ENCODE results near the gene SRPRB.
A peak's percentile ranks its signal among the peaks of the same experiment; 100 is the strongest.

DNA sequence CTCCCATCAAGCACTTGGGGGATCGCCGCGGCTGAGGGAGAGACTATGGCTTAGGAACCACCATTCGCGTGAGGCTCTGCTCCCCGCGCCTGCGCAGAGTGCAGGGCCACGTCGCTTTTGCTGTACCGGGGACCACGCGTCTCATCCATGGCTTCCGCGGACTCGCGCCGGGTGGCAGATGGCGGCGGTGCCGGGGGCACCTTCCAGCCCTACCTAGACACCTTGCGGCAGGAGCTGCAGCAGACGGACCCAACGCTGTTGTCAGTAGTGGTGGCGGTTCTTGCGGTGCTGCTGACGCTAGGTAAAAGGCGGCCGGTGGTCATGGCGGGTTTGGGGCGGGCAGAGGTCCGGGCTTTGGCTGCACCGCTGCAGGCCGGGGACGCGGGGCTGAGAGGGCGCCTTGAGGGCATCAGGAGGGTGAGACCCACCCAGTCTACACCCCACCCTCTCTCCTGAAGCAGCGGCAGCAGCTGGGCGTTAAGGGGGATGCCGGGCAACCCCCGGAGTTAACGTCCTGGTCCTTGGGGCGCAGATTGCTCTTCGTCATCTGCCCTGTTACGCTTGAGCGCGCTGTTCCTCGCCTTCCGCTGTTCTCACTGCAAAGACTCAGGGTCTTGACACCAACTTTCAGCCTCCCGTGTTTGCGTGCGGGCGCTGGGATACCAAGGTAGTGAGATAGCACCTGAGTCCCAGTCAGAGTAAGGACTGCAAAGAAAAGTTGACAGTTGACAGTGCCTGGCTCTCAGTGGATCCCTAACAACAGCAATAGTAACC, at the start of gene SRPRB:
- TF ChIP-seq, protein P1, sequence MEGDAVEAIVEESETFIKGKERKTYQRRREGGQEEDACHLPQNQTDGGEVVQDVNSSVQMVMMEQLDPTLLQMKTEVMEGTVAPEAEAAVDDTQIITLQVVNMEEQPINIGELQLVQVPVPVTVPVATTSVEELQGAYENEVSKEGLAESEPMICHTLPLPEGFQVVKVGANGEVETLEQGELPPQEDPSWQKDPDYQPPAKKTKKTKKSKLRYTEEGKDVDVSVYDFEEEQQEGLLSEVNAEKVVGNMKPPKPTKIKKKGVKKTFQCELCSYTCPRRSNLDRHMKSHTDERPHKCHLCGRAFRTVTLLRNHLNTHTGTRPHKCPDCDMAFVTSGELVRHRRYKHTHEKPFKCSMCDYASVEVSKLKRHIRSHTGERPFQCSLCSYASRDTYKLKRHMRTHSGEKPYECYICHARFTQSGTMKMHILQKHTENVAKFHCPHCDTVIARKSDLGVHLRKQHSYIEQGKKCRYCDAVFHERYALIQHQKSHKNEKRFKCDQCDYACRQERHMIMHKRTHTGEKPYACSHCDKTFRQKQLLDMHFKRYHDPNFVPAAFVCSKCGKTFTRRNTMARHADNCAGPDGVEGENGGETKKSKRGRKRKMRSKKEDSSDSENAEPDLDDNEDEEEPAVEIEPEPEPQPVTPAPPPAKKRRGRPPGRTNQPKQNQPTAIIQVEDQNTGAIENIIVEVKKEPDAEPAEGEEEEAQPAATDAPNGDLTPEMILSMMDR (IDR thresholded peaks at IDR 0.05), result no peak
- peak; percentile 20 for TF ChIP-seq POLR2A (IDR thresholded peaks at IDR 0.05)

Data from testis (tissue), 2 donors.